Measurements from ENCODE around the gene PSMC2.

Gene PSMC2

GRCh38 chr7:103347507-103348267 is at the start of gene PSMC2:
Gene PSMC2, plus strand, starts transcription at chr7:103347643. Its CDS starts 69 bp downstream, at chr7:103347712.
- peak; percentile 81 for DNase-seq (ENCODE audit: low read depth)

- DNase-seq (ENCODE audit: low read depth) = no peak
These were observed 49.6 kb upstream of the PSMC2 start for GRCh38 chr7:103297837-103298179.

DNA sequence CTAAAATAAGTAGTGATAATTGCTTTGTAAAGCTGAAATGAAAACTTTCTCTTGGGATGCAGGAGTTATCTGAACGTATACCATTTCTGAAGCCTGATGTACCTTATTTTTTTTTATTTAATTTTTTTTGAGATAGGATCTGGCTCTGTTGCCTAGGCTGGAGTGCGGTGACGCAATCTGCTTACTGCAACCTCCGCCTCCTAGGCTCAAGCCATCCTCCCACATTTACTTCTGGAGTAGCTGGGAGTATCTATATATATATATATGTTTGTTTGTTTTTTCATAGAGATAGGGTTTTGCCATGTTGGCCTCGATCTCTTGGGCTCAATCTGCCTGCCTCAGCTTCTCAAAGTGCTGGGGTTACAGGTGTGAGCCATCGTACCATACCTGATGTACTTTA is 47.8 kb upstream of the PSMC2 start:
- DNase-seq (ENCODE audit: low read depth) = no peak

DNA sequence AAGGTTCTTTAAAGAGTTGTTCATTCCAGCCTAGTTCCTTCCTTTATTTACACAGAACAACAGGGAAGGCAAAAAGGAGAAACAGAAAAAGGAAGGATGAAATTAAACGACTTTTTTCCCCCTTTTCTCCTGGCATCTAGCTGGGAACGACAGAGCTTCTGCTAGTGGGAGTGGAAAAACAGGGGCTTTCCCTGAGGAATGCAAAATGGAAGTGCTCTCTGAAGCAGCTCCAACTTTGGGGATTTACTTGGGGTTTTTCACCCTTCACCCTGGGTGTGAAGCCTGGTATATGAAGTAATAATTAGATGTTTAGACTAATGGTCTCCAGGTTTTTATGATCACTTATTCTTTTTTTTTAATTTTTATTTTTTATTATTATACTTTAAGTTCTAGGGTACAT is 46.0 kb upstream of the PSMC2 start:
- no peak for DNase-seq (ENCODE audit: low read depth)

- DNase-seq (ENCODE audit: low read depth) = no peak
These were observed 39.8 kb upstream of the PSMC2 start for GRCh38 chr7:103307503-103308231.

GRCh38 chr7:103314852-103315251 is 32.6 kb upstream of the PSMC2 start:
- no peak for DNase-seq (ENCODE audit: low read depth)

GRCh38 chr7:103316380-103316941 is 31.0 kb upstream of the PSMC2 start:
- DNase-seq (ENCODE audit: low read depth) = no peak

DNA sequence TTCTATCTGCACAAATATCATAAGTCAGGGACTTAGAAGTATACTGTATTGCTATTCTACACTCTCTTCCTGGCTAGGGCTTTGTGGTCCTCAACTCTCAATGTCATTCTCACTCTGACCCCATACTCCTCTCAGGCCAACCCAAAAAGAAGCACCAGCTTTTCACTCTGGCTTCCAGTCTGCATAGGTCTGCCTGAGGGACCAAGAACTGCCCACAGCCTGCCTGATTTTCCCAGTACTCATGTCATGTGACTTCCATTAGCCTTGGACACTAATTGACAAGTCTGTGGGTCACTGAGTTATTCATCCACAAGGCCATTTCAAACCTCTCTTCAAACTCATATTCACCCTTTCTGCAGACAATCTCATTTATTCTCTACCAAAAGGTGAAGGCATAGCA is 30.4 kb upstream of the PSMC2 start:
- no peak for DNase-seq (ENCODE audit: low read depth)

- no peak for DNase-seq (ENCODE audit: low read depth)
These were observed 21.7 kb upstream of the PSMC2 start for GRCh38 chr7:103325744-103326143.

DNA sequence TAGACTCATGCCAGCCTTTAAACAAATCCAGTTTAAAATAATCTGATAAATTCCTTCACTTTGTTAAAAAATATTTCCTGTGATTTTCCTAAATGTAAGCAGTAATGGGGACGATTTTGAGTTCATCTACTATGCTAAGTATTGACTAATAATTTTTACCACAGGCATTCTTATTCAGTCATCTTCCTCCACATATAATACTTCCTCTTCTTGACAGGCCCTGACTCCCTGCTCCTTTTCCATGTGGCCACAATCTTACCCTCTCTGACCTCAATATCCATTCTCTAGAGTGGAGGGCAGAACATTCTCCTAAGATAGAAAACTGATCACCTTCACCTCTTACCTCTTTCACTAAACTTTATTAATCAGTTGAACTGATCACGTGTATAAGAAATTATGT is 10.7 kb upstream of the PSMC2 start:
- DNase-seq (ENCODE audit: low read depth) = no peak

DNA sequence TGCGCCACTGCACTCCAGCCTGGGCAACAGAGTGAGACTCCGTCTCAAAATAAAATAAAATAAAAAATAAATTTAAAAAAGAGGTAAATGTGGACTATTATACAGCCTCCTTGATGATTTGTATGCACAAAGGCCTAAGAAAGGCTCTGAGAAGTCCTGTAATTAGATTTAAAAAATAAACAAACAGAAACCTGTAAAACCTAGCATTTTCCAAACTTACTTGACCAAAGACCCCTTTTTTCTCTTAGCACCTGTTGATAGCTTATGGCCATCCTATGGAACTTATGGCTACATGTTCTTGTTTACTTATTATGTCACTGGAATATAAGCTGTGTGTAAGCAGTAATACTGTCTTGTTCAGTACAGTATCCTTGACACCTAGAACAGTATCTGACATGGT is 8.6 kb upstream of the PSMC2 start:
- no peak for DNase-seq (ENCODE audit: low read depth)

DNA sequence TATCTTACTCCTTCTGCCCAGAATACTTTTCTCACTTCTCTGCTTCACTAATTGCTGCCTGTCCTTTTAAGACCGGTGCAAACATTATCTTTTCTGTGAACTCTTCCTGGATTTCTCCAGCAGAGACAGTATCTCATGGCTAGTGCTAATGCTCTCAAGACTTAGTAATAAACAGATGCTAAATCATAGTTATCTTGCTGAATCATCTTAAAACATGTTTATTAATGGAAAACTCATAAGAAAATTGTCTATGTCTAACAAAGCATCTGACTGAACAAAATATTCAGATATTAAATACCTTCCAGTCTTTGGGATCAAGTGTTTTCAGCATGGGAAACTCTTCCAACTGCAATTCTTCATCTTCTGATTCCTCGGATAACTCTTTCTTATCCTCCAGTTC is 6.0 kb upstream of the PSMC2 start:
- DNase-seq (ENCODE audit: low read depth) = no peak

DNA sequence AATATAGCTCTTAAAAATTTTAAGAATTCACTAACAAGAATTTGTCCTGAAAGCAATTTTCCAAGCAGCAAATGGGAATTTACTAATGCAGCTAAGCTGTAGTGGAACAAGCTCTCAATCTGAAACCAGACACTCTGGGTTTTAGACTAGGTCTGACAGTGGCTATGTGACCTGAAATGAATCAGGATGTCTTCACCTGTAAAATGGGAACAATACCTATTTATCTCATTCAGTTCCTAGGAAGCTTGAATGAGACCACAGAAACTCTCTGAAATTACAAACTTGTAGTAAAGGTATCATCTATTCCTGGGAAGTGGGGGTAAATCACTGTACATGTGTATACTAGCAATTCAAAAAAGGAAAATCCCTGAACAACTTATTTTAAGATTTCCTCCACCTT is 4.1 kb upstream of the PSMC2 start:
- DNase-seq (ENCODE audit: low read depth) = no peak

DNA sequence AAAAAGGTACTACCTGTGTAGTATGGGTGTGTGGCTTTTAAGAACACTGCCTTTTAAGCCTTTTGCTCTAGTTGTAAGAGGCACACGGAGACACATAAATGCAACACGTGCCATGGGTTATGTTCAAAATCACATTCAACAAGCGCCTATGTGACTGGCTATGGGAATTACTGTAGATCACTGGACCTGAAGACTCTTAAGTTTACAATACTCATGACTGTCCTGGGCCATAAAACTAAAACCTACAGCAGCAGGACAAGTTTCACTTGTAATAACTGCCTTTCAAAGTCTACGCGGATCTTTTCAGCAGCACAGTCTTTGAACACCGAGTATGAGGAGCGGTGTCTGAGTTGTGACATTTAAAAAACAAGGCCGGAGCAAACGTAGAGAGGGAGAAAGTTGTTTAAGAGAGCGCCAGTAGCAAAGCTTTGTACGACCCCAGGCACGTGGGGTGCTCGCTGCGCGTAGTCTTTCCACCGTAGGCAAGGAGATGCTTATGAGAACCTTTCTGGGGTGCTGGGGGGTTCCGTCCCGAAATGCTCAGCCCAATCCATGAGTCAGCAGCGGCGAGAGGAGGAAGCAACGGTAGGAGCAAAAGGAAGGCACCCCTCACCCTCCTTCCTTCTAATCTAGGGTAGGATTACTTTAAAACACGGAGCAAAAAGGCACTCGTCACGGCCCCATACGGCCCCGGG is 3.5 kb upstream of the PSMC2 start:
- peak; percentile 15 for DNase-seq (ENCODE audit: low read depth)

GRCh38 chr7:103344453-103345149 is 2.8 kb upstream of the PSMC2 start, which contains the start of gene DNAJC2:
Gene DNAJC2, minus strand, starts transcription at chr7:103344767. Its CDS starts 145 bp downstream, at chr7:103344622.
- DNase-seq (ENCODE audit: low read depth) = peak; percentile 81

DNA sequence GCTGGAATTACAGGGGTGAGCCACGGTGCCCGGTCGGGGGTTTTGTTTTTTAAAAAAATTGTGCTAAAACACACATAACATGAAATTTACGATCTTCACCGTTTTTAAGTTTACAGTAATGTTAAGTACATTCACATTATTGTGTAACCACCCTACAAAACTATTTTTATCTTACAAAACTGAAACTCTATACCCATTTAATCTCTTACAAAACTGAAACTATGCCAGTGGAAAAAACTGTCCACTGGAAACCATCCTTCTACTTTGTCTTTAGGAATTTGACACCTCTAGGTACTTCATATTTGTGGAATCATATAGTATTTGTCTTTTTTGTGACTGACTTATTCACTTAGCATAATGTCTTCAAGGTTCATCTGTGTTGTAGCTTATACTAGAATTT is 1.0 kb upstream of the PSMC2 start:
- no peak for DNase-seq (ENCODE audit: low read depth)

- DNase-seq (ENCODE audit: low read depth) = no peak
These were observed 1.0 kb downstream of the PSMC2 start for GRCh38 chr7:103348452-103348851.

- DNase-seq (ENCODE audit: low read depth) = no peak
These were observed 1.5 kb downstream of the PSMC2 start for GRCh38 chr7:103348959-103349358.

- no peak for DNase-seq (ENCODE audit: low read depth)
These were observed 2.4 kb downstream of the PSMC2 start for GRCh38 chr7:103349805-103350204.

- DNase-seq (ENCODE audit: low read depth) = no peak
These were observed 22.0 kb downstream of the PSMC2 start for GRCh38 chr7:103369432-103369831.

- DNase-seq (ENCODE audit: low read depth) = no peak
These were observed 26.6 kb downstream of the PSMC2 start for GRCh38 chr7:103373866-103374643.
